ENCODE results near the gene ZC3H14.
A peak's percentile ranks its signal among the peaks of the same experiment; 100 is the strongest.

Gene ZC3H14, protein sequence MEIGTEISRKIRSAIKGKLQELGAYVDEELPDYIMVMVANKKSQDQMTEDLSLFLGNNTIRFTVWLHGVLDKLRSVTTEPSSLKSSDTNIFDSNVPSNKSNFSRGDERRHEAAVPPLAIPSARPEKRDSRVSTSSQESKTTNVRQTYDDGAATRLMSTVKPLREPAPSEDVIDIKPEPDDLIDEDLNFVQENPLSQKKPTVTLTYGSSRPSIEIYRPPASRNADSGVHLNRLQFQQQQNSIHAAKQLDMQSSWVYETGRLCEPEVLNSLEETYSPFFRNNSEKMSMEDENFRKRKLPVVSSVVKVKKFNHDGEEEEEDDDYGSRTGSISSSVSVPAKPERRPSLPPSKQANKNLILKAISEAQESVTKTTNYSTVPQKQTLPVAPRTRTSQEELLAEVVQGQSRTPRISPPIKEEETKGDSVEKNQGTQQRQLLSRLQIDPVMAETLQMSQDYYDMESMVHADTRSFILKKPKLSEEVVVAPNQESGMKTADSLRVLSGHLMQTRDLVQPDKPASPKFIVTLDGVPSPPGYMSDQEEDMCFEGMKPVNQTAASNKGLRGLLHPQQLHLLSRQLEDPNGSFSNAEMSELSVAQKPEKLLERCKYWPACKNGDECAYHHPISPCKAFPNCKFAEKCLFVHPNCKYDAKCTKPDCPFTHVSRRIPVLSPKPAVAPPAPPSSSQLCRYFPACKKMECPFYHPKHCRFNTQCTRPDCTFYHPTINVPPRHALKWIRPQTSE

DNA sequence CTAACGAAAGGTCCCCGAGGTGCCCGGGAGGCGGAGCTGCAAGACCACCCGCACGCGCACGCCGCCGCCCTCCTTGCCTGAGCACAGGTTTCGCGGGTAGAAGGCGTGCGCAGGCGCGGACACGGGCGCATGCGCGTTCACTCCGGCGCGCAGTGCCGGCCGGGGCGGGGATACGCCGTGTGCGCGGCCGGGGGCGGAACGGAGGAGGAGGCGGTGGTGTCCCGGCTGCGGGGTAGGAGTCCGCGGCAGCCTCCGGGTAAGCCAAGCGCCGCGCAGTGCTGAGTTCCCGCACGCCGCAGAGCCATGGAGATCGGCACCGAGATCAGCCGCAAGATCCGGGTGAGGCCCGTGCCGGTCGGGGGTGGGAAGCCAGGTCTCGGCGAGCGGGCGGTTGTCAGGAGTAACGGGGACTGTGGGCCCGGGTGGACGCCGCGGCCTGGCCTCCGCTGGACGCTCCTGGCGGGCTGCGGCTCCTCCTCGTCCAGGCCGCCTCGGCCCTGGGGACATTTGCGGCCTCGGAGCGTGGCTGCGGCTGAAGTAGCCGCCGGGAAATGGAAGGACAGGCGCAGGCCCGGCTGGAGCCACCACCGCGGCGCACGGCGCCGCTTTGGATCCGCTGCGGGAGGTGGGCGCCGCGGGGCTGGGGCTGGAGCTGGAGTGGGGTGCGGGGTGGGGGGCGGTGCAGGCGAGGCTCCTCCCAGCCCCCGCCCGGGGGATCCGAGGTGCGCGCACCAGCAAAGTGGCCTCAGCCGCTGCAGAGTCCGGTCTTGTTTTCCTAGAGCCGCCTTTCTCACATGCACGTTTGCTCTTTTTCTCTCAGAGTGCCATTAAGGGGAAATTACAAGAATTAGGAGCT lies at the start of gene ZC3H14:
TSS of gene ZC3H14 (plus strand) at position 207 of the 856 bp plus-strand sequence. CDS start at position 304, 97 bp downstream.
- Histone ChIP-seq H3K27ac (ENCODE audit: extremely low read depth, low read depth, low read length) (peak within 1 kb of the TSS; percentile 96), H3K36me3 (ENCODE audit: control insufficient read depth in 2 of 2, insufficient read depth in 1 of 2, low read length in 2 of 2) (peaks cover 15 to 18% of the 10 kb centered on the region in 2 experiments), H3K9me3 (ENCODE audit: control insufficient read depth, insufficient read depth, low read depth, low read length) (no peaks in the 10 kb centered on the region), H3K4me1 (ENCODE audit: control insufficient read depth, insufficient read depth, low read length) (peaks cover 5% of the 10 kb centered on the region), H3K4me3 (ENCODE audit: low read depth, low read length) (peak within 1 kb of the TSS; percentile 100)
- CTCF ChIA-PET: interaction anchor here (0.5 kb wide), 1 partner anchor 50 kb away, joined by 4 read pairs; no protein-coding TSS in a partner anchor
- POLR2A ChIA-PET: interaction anchor here (0.5 to 0.7 kb wide), 2 partner anchors 11 to 726 kb away, joined by 4 read pairs; no protein-coding TSS in a partner anchor
- TF ChIP-seq ZNF426 (tag by site-specific recombination; IDR thresholded peaks at IDR 0.05): no peak
- no peak for TF ChIP-seq ZNF560 (tag by site-specific recombination; IDR thresholded peaks at IDR 0.05; ENCODE audit: borderline replicate concordance)
- TF ChIP-seq, protein P1, sequence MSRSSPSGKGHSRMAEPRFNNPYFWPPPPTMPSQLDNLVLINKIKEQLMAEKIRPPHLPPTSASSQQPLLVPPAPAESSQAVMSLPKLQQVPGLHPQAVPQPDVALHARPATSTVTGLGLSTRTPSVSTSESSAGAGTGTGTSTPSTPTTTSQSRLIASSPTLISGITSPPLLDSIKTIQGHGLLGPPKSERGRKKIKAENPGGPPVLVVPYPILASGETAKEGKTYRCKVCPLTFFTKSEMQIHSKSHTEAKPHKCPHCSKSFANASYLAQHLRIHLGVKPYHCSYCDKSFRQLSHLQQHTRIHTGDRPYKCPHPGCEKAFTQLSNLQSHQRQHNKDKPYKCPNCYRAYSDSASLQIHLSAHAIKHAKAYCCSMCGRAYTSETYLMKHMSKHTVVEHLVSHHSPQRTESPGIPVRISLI (tag by site-specific recombination; IDR thresholded peaks at IDR 0.05): no peak
- peak; percentile 57; the same call in 1 of the 2 replicates for TF ChIP-seq ZNF561 (tag by site-specific recombination; IDR thresholded peaks at IDR 0.05; ENCODE audit: borderline replicate concordance)
- TF ChIP-seq OVOL3 (tag by site-specific recombination; IDR thresholded peaks at IDR 0.05): peak; percentile 65; the same call in 1 of the 2 replicates
- TF ChIP-seq, protein P2, sequence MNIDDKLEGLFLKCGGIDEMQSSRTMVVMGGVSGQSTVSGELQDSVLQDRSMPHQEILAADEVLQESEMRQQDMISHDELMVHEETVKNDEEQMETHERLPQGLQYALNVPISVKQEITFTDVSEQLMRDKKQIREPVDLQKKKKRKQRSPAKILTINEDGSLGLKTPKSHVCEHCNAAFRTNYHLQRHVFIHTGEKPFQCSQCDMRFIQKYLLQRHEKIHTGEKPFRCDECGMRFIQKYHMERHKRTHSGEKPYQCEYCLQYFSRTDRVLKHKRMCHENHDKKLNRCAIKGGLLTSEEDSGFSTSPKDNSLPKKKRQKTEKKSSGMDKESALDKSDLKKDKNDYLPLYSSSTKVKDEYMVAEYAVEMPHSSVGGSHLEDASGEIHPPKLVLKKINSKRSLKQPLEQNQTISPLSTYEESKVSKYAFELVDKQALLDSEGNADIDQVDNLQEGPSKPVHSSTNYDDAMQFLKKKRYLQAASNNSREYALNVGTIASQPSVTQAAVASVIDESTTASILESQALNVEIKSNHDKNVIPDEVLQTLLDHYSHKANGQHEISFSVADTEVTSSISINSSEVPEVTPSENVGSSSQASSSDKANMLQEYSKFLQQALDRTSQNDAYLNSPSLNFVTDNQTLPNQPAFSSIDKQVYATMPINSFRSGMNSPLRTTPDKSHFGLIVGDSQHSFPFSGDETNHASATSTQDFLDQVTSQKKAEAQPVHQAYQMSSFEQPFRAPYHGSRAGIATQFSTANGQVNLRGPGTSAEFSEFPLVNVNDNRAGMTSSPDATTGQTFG (tag by site-specific recombination; IDR thresholded peaks at IDR 0.05; ENCODE audit: borderline replicate concordance): no peak
- peak; percentile 95 for TF ChIP-seq ZFHX2 (tag by site-specific recombination; conservative IDR thresholded peaks at IDR 0.05)
- no peak for TF ChIP-seq SCRT1 (tag by site-specific recombination; IDR thresholded peaks at IDR 0.05; ENCODE audit: borderline replicate concordance)
- TF ChIP-seq, protein P3, sequence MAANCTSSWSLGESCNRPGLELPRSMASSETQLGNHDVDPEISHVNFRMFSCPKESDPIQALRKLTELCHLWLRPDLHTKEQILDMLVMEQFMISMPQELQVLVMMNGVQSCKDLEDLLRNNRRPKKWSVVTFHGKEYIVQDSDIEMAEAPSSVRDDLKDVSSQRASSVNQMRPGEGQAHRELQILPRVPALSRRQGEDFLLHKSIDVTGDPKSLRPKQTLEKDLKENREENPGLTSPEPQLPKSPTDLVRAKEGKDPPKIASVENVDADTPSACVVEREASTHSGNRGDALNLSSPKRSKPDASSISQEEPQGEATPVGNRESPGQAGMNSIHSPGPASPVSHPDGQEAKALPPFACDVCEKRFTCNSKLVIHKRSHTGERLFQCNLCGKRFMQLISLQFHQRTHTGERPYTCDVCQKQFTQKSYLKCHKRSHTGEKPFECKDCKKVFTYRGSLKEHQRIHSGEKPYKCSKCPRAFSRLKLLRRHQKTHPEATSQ (tag by site-specific recombination; IDR thresholded peaks at IDR 0.05): peak; percentile 42; the same call in 1 of the 2 replicates
- TF ChIP-seq ZBTB17 (tag by site-specific recombination; IDR thresholded peaks at IDR 0.05): 0 out of 2 replicates have a peak, but pooled peaks have one; percentile 14
- peak; percentile 70 for TF ChIP-seq ZFP69B (tag by site-specific recombination; IDR thresholded peaks at IDR 0.05)
- TF ChIP-seq GFI1B (tag by site-specific recombination; IDR thresholded peaks at IDR 0.05): no peak
- TF ChIP-seq, protein P4, sequence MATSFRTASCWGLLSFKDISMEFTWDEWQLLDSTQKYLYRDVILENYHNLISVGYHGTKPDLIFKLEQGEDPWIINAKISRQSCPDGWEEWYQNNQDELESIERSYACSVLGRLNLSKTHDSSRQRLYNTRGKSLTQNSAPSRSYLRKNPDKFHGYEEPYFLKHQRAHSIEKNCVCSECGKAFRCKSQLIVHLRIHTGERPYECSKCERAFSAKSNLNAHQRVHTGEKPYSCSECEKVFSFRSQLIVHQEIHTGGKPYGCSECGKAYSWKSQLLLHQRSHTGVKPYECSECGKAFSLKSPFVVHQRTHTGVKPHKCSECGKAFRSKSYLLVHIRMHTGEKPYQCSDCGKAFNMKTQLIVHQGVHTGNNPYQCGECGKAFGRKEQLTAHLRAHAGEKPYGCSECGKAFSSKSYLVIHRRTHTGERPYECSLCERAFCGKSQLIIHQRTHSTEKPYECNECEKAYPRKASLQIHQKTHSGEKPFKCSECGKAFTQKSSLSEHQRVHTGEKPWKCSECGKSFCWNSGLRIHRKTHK (tag by site-specific recombination; IDR thresholded peaks at IDR 0.05): no peak
- TF ChIP-seq ZNF175 (tag by site-specific recombination; IDR thresholded peaks at IDR 0.05): no peak
- peak; percentile 87 for TF ChIP-seq ZBTB20 (tag by site-specific recombination; IDR thresholded peaks at IDR 0.05)
- TF ChIP-seq, protein P5, sequence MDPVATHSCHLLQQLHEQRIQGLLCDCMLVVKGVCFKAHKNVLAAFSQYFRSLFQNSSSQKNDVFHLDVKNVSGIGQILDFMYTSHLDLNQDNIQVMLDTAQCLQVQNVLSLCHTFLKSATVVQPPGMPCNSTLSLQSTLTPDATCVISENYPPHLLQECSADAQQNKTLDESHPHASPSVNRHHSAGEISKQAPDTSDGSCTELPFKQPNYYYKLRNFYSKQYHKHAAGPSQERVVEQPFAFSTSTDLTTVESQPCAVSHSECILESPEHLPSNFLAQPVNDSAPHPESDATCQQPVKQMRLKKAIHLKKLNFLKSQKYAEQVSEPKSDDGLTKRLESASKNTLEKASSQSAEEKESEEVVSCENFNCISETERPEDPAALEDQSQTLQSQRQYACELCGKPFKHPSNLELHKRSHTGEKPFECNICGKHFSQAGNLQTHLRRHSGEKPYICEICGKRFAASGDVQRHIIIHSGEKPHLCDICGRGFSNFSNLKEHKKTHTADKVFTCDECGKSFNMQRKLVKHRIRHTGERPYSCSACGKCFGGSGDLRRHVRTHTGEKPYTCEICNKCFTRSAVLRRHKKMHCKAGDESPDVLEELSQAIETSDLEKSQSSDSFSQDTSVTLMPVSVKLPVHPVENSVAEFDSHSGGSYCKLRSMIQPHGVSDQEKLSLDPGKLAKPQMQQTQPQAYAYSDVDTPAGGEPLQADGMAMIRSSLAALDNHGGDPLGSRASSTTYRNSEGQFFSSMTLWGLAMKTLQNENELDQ (tag by site-specific recombination; IDR thresholded peaks at IDR 0.05; ENCODE audit: low read depth): no peak
- TF ChIP-seq ZNF626 (tag by site-specific recombination; IDR thresholded peaks at IDR 0.05): no peak
- peak; percentile 46 for TF ChIP-seq ZBTB8A (tag by site-specific recombination; IDR thresholded peaks at IDR 0.05)
- peak; percentile 16; the same call in 1 of the 2 replicates for TF ChIP-seq ZNF146 (tag by site-specific recombination; IDR thresholded peaks at IDR 0.05)
- TF ChIP-seq ZFP37 (tag by site-specific recombination; IDR thresholded peaks at IDR 0.05): peak; percentile 71
- TF ChIP-seq, protein P6, sequence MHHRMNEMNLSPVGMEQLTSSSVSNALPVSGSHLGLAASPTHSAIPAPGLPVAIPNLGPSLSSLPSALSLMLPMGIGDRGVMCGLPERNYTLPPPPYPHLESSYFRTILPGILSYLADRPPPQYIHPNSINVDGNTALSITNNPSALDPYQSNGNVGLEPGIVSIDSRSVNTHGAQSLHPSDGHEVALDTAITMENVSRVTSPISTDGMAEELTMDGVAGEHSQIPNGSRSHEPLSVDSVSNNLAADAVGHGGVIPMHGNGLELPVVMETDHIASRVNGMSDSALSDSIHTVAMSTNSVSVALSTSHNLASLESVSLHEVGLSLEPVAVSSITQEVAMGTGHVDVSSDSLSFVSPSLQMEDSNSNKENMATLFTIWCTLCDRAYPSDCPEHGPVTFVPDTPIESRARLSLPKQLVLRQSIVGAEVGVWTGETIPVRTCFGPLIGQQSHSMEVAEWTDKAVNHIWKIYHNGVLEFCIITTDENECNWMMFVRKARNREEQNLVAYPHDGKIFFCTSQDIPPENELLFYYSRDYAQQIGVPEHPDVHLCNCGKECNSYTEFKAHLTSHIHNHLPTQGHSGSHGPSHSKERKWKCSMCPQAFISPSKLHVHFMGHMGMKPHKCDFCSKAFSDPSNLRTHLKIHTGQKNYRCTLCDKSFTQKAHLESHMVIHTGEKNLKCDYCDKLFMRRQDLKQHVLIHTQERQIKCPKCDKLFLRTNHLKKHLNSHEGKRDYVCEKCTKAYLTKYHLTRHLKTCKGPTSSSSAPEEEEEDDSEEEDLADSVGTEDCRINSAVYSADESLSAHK (tag by site-specific recombination; IDR thresholded peaks at IDR 0.05): no peak
- TF ChIP-seq ZNF311 (tag by site-specific recombination; IDR thresholded peaks at IDR 0.05; ENCODE audit: borderline replicate concordance): no peak

Data from HEK293 (cell line).